Suprapubic skin (tissue), 3 donors: ENCODE results near the gene MYH3.

Experiments
- POLR2A ChIP-seq, 2 donors: fragments of 450-650 bp; IDR thresholded peaks; one replicate each; pipeline ENCODE4 v1.6.1; 2017; ENCODE audit warnings: antibody characterized with exemption in 2 of 2, mild to moderate bottlenecking in 2 of 2, moderate library complexity in 2 of 2
- TF ChIP-seq, protein P1 (sequence below), 2 donors: fragments of 200-600 bp in 1 of 2; fragments of 450-650 bp in 1 of 2; sonication (generic) in 1 of 2; IDR thresholded peaks; one replicate each; pipeline ENCODE4 v1.5.1; 2016 to 2019; ENCODE audit warnings: antibody characterized with exemption in 2 of 2, mild to moderate bottlenecking in 1 of 2, moderate library complexity in 1 of 2

DNA sequence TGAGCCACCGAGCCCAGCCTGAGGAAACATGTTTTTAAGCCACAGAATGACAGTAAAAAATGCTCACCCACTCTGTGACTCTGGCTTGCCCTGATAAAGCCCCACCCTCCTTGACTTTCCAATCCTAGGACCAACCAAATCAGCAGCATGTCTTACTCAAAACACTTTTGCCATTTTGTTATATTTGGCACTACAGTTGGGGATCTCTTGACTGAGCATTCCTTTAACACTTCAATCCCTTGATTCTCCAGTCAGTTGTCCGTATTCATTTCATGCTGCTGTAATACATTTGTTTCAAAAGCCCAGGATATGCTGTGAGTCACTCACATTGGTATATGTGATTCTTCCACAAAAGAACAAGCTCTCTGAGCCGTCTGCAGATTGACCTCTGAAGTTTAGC, 8.2 kb downstream of the MYH3 start:
- TF ChIP-seq, protein P1, sequence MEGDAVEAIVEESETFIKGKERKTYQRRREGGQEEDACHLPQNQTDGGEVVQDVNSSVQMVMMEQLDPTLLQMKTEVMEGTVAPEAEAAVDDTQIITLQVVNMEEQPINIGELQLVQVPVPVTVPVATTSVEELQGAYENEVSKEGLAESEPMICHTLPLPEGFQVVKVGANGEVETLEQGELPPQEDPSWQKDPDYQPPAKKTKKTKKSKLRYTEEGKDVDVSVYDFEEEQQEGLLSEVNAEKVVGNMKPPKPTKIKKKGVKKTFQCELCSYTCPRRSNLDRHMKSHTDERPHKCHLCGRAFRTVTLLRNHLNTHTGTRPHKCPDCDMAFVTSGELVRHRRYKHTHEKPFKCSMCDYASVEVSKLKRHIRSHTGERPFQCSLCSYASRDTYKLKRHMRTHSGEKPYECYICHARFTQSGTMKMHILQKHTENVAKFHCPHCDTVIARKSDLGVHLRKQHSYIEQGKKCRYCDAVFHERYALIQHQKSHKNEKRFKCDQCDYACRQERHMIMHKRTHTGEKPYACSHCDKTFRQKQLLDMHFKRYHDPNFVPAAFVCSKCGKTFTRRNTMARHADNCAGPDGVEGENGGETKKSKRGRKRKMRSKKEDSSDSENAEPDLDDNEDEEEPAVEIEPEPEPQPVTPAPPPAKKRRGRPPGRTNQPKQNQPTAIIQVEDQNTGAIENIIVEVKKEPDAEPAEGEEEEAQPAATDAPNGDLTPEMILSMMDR (IDR thresholded peaks at IDR 0.05): no peak
- no peak for TF ChIP-seq POLR2A (IDR thresholded peaks at IDR 0.05)
